Retina (tissue), 1 donor: ENCODE results near the gene RASGRF2.

Experiments used
- DNase-seq: peaks from one replicate; pipeline ENCODE4 v3.0.0-alpha.2; 2016

The RASGRF2 gene

GRCh38 chr5:81212211-81212751 is 252.1 kb downstream of the RASGRF2 start:
- DNase-seq, result no peak

DNA sequence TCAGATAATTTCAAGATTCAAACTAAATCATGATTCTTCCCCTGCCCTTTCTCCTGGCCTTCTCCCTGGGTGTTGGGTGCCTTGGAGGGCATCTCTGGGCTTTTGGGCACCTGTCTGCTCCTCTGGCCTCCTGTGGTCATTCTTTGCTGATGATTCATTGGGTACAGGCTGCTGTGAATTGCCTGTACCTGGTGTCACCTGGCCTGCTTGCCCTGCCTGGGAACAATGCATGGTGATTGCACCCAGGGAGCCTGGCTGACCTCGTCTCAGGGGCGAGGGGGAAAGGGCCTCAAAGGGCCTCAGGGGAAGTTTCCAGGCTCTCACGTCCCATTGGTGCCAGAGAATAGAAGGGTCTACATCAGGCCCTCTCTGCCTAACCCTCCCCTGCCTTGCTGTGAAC is 252.9 kb downstream of the RASGRF2 start:
- no peak for DNase-seq

DNA sequence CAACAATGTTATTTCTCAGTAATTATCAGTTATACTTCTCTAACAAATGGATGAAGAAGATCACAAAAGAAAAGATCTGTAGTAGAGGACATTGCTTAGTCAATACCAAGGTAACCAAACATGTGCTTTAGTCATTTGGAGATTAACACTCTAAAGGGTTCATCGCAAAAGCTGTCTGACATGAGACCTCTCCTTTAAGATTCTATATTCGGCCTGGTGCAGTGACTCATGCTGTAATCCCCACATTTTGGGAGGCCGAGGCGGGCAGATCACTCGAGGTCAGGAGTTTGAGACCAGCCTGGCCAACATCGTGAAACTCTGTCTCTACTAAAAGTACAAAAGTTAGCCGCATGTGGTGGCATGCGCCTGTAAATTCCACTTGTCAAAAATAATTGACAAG is 254.7 kb downstream of the RASGRF2 start:
- no peak for DNase-seq

DNA sequence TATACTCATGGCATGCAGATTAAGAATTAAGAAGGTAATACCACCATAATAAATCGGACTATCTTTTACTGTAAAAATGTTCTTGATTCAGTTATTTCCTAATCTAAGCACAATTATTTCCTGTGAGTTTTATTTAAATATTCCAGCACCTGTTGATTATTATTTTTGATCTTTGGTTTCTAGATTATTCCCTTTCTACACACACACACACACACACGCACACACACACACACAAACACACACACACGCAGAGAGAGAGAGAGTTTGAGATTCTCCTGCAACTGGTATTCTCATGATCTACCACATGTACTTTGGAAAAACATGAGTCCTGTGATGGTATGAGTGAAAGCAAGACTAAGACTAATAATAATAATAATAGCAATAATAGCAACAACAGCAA is 256.0 kb downstream of the RASGRF2 start:
- no peak for DNase-seq

DNA sequence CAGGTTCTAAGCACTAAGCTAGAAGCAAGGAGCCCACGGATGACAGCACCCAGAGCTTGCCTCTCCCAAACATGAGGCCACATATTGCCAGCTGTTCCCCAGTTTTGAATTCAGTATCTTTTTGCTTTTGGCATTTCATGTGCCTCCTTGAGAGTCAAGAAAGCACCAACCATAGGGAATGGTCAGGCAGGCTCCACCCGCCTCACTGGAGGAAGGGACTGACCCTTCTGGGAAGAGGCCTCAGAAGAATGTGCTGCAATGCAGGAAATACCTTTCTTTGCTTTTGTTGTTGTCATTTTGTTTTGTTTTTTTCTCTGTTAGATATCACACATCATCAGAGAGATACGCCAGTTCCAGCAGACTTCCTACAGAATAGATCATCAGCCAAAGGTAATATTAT is 259.2 kb downstream of the RASGRF2 start:
- no peak for DNase-seq

DNA sequence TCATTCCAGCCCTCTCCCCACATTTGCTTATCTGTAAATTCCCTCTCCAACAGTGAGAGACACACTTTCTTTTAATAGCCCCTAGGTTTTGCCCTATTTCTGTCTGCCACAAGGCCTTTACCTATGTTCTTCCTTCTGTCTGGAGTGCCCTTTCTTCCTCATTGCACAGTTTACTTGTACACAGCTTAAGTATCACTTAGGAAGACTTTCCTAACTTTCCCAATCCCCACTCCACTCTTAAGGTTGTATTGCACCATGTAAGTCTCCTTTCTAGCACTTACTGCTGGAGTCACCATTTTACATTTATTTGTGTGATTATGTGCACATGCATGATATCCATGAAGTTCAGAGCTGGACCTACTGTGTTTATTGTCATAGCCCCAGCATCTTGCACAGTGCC is 262.1 kb downstream of the RASGRF2 start:
- no peak for DNase-seq

DNA sequence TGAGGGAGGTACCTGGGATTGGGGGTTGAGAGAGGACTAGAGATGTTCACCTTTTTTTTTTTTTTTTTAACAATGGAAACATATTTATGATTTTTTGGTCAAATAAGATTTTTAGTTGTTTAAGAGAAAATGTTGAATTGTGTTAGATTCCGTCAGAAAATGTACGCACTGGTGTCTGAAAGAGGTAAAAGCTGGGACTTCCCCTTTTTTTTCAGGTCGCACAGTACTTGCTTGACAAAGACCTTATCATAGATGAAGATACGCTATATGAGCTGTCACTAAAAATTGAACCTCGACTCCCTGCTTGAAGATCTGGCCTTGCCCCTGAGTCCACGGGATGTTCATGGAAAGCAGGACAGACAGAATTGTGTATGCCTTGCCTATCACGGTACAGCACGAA is 265.3 kb downstream of the RASGRF2 start:
- no peak for DNase-seq

GRCh38 chr5:81226286-81226685 is 266.1 kb downstream of the RASGRF2 start:
- no peak for DNase-seq

- DNase-seq, result no peak
Observed at GRCh38 chr5:81226949-81227348, 266.8 kb downstream of the RASGRF2 start.

DNA sequence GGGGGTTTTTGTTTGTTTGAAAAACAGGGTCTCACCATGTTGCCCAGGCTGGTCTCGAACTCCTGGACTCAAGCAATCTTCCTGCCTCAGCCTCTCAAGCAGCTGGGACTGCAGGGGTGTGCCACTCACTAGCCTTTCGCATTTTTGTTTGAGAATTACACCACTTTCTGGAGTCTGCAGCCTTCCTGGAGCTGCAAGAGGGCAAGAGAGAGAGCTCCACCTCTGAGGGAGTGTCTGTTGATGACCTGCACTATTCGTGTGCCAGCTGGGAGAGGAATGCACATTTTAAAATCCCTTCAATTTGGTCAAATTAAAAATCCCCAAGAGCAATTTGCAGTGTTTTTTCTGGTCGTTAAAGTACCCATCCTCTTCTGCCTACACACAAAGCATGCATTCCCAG is 267.9 kb downstream of the RASGRF2 start:
- no peak for DNase-seq

DNA sequence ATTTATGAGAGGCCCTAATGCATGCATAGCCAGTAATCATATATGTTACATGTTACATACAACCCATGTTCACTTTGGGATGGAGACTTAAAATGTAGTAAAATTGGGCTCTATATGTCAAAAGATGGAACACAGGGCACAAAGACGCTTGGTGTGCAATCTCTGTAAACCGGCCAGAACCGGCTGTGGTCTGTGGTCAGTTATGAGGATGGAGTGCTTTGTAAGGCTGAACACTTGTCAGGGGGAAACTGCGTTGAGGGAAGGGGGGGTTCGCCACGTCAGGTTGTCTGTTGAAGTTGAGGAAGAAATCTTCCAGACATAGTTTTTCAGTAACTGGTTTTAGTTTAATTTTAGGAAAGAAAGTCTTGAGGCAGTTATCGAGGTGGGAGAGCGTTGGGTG is 270.3 kb downstream of the RASGRF2 start:
- no peak for DNase-seq

DNA sequence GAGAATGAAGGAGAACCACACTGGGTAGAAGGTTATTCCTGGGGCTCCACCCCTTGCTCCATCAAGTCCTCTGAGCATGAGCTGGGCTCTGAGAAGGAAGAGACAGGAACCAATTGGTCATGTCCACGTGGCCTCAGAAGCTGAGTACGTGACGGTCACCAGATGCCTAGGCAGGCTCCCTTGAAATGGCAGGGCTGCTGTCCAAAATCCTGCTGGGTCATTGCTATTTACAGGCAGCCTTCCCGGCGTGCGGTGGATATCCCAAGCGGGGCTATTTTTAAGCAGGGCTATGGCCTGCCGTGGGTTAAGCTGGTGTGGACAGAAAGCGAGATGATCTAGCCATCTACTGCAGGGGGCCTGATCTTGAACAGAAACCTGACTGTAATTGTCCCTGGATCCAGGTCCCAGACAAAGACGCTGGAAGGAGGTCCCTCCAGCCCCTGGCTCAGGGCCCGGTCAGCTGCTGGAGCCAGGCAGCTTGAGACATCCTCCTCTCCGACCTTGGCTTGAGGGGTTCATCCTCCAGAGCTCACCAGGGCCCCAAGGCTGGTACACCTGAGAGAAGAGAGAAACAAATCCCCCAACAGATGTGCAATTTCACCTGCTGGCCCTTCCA is 272.4 kb downstream of the RASGRF2 start:
- no peak for DNase-seq

GRCh38 chr5:81233080-81233634 is 273.0 kb downstream of the RASGRF2 start, which contains the start of gene CKMT2:
Gene CKMT2, plus strand, starts transcription at chr5:81233322. Its CDS starts 17,811 bp downstream, at chr5:81251133.
- DNase-seq, result peak; percentile 81

GRCh38 chr5:81234299-81234698 is 274.1 kb downstream of the RASGRF2 start:
- no peak for DNase-seq

- no peak for DNase-seq
Observed at GRCh38 chr5:81234801-81235200, 274.6 kb downstream of the RASGRF2 start.

DNA sequence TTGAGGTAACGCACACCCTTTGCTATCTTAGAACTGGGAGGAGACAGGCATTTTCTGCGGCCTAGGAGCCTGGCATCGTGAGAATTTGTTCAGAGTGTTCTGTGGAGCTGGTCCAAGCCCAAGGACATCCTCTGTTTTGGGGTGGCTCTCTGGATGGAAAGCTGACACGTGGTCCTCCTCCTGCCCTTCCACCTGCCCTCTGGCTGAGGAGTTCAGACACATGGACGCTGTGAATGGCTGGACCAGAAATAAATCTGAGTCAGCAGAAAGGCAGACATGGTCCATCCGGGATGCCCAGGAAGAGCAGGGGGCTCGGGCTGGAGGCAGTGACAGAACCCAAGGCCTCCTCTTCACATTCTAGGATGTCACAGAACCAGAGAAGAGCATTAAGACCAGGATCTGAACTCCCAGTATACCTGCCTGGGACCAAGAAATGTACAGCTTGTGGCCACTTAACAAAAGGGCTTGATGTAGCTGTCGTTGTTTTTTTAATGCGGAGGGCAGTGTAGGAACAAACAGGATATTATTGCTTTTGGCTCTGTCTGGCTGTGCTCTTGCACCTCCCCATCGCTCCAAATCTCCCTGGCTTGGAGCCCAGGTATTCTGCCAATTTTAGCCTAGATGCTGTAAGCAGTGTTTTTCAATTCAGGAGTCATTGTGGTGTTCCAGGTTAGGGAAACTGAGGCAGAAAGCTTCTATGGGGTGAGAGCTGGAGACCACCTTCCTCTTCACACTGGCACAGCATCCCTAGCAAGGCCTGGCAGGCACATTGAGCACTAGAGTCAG is 275.3 kb downstream of the RASGRF2 start:
- no peak for DNase-seq

DNA sequence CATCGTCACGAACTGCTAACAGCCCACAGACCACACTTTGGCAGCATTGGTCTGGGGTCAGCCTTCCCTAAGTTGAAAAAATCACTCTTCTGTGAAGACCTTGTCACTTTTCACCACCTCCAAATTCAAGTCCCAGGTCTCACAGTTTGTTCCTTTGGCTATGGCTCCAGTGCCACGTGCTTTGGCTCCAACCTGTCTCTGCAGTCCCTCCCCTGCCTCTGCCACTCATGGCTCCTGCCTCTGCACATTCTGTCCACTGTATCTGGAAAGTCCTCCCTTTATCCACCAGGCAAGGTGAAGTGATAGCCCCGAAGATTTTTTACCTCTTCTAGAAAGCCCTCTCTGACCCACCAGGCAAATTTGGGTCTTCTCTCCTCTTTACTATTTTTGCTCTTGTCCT is 278.3 kb downstream of the RASGRF2 start:
- no peak for DNase-seq

GRCh38 chr5:81239613-81240012 is 279.4 kb downstream of the RASGRF2 start:
- no peak for DNase-seq

DNA sequence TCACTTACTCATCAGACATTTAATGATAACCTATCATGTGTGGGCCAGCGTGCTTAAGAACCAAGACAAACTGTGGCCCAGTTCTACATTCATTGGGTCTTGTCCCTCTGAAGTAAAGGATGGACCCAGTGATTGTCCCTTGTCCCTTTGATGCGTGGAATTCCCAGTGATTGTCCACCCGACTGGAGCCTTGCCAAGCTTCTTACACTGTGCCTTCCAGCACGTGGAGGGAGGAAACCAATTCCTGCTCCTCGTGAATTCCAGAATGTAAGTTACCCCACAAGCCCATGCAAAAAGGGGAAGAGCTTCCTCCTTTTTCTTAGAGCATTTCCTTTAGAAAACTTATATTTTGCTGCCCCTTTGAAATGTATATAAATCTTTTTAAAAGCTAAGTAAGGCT is 280.8 kb downstream of the RASGRF2 start:
- no peak for DNase-seq

GRCh38 chr5:81241961-81242648 is 281.9 kb downstream of the RASGRF2 start:
- DNase-seq, result no peak

GRCh38 chr5:81242906-81243436 is 282.8 kb downstream of the RASGRF2 start:
- no peak for DNase-seq

DNA sequence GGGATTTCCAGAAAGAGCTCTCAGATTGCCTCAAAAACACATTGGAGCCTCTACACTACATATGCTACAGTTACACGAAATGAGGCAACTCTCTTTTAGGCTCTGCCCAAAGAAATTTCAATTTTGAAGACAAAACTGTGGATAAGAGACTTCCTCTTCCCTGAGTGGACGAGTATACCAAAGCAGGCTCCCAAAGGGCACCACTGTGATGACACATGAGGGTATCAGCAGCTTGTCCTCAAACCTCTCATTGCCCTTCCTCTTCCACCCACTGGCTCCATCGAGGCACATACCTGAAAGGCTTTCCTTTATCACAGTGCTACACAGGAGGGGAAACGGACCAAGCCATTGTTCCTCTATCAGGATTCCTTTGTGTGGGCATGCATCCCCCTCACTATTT is 284.3 kb downstream of the RASGRF2 start:
- no peak for DNase-seq

DNA sequence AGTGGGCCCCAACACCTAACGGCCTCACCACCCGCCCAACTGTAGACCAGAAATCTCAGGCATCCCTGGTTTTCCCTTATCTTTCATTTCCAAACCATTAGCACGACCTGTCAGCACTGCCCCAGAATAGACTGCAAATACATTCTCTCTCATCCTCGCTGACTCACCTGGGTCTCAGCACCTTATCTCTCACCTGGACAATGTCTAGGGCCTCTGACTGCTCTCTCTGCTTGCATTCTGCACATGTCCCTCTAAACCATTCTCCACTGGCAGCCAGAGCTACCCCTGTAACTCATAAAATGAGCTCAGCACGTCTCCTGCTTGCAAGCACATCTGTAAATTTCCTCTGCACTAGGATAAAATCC is 285.7 kb downstream of the RASGRF2 start:
- DNase-seq, result no peak
